SK-MEL-5 (cell line): ENCODE results near the gene HRCT1. TPM values are rescaled to one million over a fixed set of nuclear protein-coding genes. Genes with fewer than 3 reads are reported as not detected.
"Not testable (repeated sequence)": the region's sequence is repeated elsewhere in the genome, so short reads cannot be mapped to it uniquely, and the experiment has no call there.

Experiments used
- DNase-seq: peaks from one replicate; pipeline ENCODE4 v3.0.0-alpha.2; 2016; ENCODE audit warnings: low read depth, low spot score
- in situ Hi-C: cut with HindIII; loops from 2 replicates; pipeline ENCODE4 v1.10.0; 2016; ENCODE audit warnings: low sequenced_read_pairs, high pct_unique_total_duplicates, low pct_unique_long_range_greater_than_20kb
- total RNA-seq: library from RNA; depleted of rRNA; stranded (reverse); fragments of >200 nt; shearing (Covaris generic); gene quantifications from 2 replicates; pipeline ENCODE4 v1.2.3, GENCODE V29; 2014

The HRCT1 gene
- total RNA-seq, 1 experiment from 2014 or later: not detected

DNA sequence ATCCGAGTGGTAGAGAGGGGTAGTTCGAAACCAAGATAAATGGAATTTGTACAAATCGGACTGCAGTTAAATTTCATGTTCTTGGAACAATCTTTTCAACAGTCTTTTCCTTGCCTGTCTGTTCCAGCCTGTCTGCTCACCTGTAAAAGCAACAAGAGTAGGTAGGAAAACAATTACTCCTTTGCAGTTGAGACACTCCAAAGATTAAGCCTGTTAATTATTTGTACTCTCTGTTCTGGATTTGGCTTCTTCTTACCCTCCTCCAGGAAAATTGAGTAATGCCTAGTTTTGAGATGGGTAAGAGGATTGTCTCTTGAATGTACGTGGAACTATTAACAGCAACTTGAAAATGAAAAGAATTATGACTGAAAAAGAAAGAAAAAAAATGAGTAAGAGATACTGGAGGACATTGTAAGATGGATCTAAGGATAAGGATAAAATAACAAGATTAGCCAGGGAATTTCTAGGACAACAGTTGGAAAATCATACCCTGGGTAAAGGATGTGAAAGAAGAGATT lies 27.6 kb downstream of the HRCT1 start:
- DNase-seq: no peak
- in situ Hi-C loops: no loop called here

- in situ Hi-C loops, DNase-seq: not testable (repeated sequence)
Observed at GRCh38 chr9:35934069-35934468, 28.1 kb downstream of the HRCT1 start.

DNA sequence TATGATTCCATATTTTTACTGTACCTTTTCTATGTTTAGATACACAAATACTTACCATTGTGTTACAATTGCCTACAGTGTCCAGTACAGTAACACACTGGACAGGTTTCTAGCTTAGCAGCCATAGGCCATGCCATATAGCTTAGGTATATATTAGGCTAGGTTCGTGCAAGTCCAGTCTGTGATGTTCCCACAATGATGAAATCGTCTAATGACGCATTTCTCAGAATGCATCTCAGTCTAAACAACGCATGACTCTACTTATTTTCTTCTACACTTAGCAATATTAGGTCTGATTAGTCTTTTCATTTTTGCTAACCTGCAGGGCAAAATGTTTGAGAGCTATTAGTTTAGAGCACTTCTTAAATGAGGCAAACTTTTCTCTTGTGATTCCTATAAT lies 29.3 kb downstream of the HRCT1 start:
- in situ Hi-C loops: no loop called here
- no peak for DNase-seq

DNA sequence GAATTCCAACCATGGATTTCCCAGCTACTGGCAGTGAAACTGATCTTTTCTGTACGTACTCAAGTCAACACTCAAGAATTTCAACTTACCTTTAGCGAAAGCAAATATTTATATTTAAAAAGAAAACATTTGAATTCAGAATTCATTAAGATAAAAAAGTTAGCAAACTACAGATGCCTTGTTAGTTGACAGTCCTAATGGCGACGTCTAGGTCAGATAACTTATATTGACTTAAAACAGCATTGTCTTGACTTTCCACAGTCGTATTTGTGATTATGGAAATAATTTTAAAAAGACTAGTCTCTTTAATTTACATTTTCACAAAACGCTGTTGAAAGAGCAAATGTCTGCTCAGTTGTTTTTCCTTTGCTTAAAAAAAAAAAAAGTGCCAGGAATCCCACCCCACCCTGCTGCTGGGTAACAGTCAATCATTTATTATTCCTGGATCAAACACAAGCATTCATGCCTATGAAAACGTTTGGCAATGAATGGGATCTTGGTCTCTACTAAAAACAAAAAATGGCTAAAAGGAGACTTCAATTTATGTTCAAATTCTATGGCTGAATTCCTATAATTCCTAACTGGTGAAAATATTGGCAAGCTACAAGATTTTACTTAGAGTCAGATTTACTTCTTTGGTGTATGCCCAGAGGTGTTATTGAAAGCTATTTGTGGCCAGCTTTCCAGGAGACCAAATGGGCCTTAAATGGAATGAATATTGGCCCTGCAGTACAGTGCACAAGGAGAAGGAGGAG lies 29.9 kb downstream of the HRCT1 start:
- no peak for DNase-seq
- in situ Hi-C loops: no loop called here

GRCh38 chr9:35937227-35937626 lies 31.2 kb downstream of the HRCT1 start:
- DNase-seq: no peak
- in situ Hi-C loops: no loop called here

GRCh38 chr9:35938474-35939356 lies 32.7 kb downstream of the HRCT1 start:
- DNase-seq: no peak
- in situ Hi-C loops: no loop called here

- no peak for DNase-seq
- in situ Hi-C loops: no loop called here
Observed at GRCh38 chr9:35939679-35940250, 33.8 kb downstream of the HRCT1 start.

DNA sequence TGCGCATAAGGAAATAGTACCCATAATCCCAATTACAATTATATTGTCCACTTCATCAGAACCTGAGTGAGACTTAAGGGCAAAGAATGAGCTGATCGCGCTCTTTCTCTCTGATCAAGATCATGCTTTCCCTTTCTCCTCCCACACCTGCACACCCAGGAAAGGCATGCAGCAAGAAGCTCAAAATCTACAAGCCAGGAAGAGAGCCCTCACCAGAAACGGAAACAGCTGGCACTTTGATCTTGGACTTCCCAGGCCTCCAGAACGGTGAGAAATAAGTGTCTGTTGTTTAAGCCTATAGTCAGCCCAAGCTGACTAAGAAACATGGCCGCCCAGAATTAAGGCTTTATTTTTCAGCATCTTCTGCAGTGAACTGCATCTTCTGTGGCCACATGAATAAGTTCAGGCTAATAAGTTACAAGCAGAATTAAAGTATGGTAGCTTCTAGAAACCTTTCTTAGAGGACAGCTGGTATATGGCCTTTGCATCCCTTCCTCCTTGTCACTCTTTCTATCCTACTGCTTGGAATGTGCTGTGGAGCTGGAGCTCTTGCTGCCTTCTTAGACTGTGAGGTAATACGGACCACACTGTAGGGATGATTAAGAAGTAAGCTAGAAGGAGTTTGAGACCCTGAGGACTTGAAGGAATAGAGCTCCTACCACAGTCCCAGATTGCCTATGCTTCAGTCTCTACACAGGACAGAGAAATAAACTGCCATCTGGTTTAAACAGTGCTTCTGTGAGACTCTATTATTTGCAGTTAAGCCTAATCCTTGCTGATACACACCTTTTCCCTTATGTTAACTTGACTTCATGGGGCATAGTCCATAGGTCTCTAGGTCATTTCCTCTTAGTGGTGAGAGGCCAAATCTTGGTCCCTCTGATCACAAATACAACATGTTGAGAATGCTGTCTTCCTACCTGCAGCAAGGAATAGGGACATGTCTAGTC lies 34.7 kb downstream of the HRCT1 start:
- DNase-seq: no peak
- in situ Hi-C loops: no loop called here

- in situ Hi-C loops: no loop called here
- no peak for DNase-seq
Observed at GRCh38 chr9:35942286-35942685, 36.3 kb downstream of the HRCT1 start.

- no peak for DNase-seq
- in situ Hi-C loops: no loop called here
Observed at GRCh38 chr9:35944173-35944572, 38.2 kb downstream of the HRCT1 start.

DNA sequence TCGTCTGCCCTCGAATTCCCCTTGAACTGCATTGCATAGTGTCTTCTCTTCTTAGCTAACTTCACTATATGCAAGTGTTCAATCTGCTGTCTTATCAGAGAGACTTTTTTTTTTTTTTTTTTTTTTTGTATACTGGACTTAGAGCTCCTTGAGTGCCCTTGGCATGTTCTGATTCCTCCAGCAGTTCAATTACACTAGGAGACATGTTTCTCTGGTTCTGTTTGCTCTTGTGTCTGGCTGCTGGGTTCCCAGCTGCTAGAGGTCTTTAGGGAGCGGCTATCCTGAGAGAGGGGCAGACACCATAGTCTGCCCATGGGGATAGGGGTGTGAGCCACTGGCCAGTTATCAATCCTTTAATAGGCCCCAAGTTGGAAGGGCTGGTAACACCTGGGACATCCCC lies 38.8 kb downstream of the HRCT1 start:
- no peak for DNase-seq
- in situ Hi-C loops: no loop called here

- in situ Hi-C loops: no loop called here
- peak; percentile 91 for DNase-seq
Observed at GRCh38 chr9:35945341-35946018, 39.5 kb downstream of the HRCT1 start.

- DNase-seq: no peak
- in situ Hi-C loops: no loop called here
Observed at GRCh38 chr9:35948451-35948850, 42.4 kb downstream of the HRCT1 start.

- in situ Hi-C loops: no loop called here
- DNase-seq: no peak
Observed at GRCh38 chr9:35948901-35949318, 42.9 kb downstream of the HRCT1 start.

DNA sequence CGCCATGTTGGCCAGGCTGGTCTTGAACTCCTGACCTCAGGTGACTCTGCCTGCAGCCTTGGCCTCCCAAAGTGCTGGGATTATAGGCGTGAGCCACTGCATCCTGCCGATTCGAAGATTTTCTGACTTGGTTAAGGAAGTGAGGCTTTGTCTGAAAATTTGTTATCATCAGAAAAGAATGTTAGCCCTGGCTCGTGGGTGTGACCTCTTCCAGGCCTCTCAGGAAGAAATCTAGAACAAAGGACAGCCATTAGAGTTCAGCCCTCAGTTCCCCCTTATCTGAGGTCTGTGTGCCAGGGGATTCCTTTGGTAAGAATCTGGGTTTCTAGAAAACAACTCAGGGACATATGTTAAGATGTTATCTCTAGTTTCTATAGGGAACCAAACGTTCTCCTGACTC lies 45.7 kb downstream of the HRCT1 start:
- no peak for DNase-seq
- in situ Hi-C loops: no loop called here

- no peak for DNase-seq
- in situ Hi-C loops: no loop called here
Observed at GRCh38 chr9:35952526-35953191, 46.7 kb downstream of the HRCT1 start.
